Left cardiac atrium (tissue), 4 donors: ENCODE data around the gene CCDC8. TPM values are rescaled to one million over a fixed set of nuclear protein-coding genes. Genes with fewer than 3 reads are reported as not detected.
"Not testable (repeated sequence)": the region's sequence is repeated elsewhere in the genome, so short reads cannot be mapped to it uniquely, and the experiment has no call there.

Experiments used
- ATAC-seq, 2 donors: fragments of 200-7000 bp; cut with Tn5 transposase; one replicate each; pipeline ENCODE4 v1.9.1; 2020; ENCODE audit warnings: mild to moderate bottlenecking in 2 of 2, moderate library complexity in 2 of 2
- DNase-seq: peaks from one replicate; pipeline ENCODE4 v3.0.0-alpha.2; 2020
- intact Hi-C, 2 donors: fragments of 100-400 bp; cut with DNase I; formaldehyde crosslinking; loops; one replicate each; pipeline versions ENCODE4 v1.14.1 to v1.15.1; 2022 to 2023
- long read RNA-seq: library from polyadenylated mRNA; unstranded; transcript quantifications from one replicate; pipeline ENCODE4 v2.0.0, GENCODE V29; 2021
- total RNA-seq, 2 donors: library from RNA; stranded (reverse); fragmentation: NEBNext Ultra II Directional; extraction: Animal tissue kit (Norgen Biotek cat#: 25700); gene quantifications; one replicate each; pipeline ENCODE4 v1.2.1, GENCODE V29; 2021
- donor health status: DM: no; HTN: yes; CAD: no.
- donor health status: DM: no; HTN: yes; CAD: no; lungs with severe emphysema.
- donor health status: DM: yes; HTN: yes; CAD: no.
- donor health status: Dilated cardiomyopathy.

The CCDC8 gene
- total RNA-seq: 10 to 100 TPM; 29.6 to 38.4 TPM
- long read RNA-seq, transcript CCDC8-201 (1 exons, 3,186 nt): major isoform, 106 of 108 reads
- long read RNA-seq, partial matches to known transcripts: 0 of 108 reads
- long read RNA-seq, other reads (novel, unspliced or antisense): 2 of 108 reads

- peak; percentile 91 to 94 for ATAC-seq
- intact Hi-C loops: no loop called here
- peak; percentile 87 for DNase-seq
Measured at GRCh38 chr19:46413262-46414031, at the start of gene CCDC8. TSS of gene CCDC8 (minus strand) at chr19:46413564. CDS start at chr19:46412810, 754 bp downstream.

GRCh38 chr19:46461537-46461936 is 48.2 kb upstream of the CCDC8 start:
- DNase-seq: no peak
- intact Hi-C loops: no loop called here
- ATAC-seq: no peak

- no peak for DNase-seq
- no peak for ATAC-seq
- intact Hi-C loops: no loop called here
Measured at GRCh38 chr19:46460981-46461380, 47.6 kb upstream of the CCDC8 start.

- intact Hi-C loops: no loop called here
- DNase-seq (no peak), ATAC-seq (no peak)
Measured at GRCh38 chr19:46460055-46460454, 46.7 kb upstream of the CCDC8 start.

GRCh38 chr19:46456930-46457329 is 43.6 kb upstream of the CCDC8 start:
- DNase-seq: no peak
- intact Hi-C loops: no loop called here

GRCh38 chr19:46454244-46454643 is 40.9 kb upstream of the CCDC8 start:
- DNase-seq (no peak), ATAC-seq (no peak)
- intact Hi-C loops: no loop called here

More at GRCh38 chr19:46456930-46457329, 43.6 kb upstream of the CCDC8 start:
- ATAC-seq: no peak

GRCh38 chr19:46453661-46454060 is 40.3 kb upstream of the CCDC8 start:
- intact Hi-C loops: no loop called here
- no peak for DNase-seq
- no peak for ATAC-seq

GRCh38 chr19:46452186-46452585 is 38.8 kb upstream of the CCDC8 start:
- ATAC-seq (no peak), DNase-seq (no peak)
- intact Hi-C loops: no loop called here

GRCh38 chr19:46451352-46451751 is 38.0 kb upstream of the CCDC8 start:
- ATAC-seq: peak; percentile 50 to 69
- DNase-seq: no peak
- intact Hi-C loops: no loop called here

GRCh38 chr19:46450737-46451136 is 37.4 kb upstream of the CCDC8 start:
- ATAC-seq: no peak
- DNase-seq: no peak
- intact Hi-C loops: no loop called here

GRCh38 chr19:46449228-46449627 is 35.9 kb upstream of the CCDC8 start:
- ATAC-seq: peak in 1 of 2 donors; percentile 14
- DNase-seq: no peak
- intact Hi-C loops: no loop called here

GRCh38 chr19:46448601-46449000 is 35.2 kb upstream of the CCDC8 start:
- DNase-seq (no peak), ATAC-seq (no peak)
- intact Hi-C loops: no loop called here

- intact Hi-C loops: no loop called here
- DNase-seq (no peak), ATAC-seq (peak; percentile 65 to 72)
Measured at GRCh38 chr19:46447824-46448223, 34.5 kb upstream of the CCDC8 start.

- intact Hi-C loops: no loop called here
- DNase-seq: no peak
- no peak for ATAC-seq
Measured at GRCh38 chr19:46447006-46447405, 33.6 kb upstream of the CCDC8 start.

- ATAC-seq (no peak), DNase-seq (no peak)
- intact Hi-C loops: no loop called here
Measured at GRCh38 chr19:46446021-46446420, 32.7 kb upstream of the CCDC8 start.

- peak; percentile 39 to 79 for ATAC-seq
- intact Hi-C loops: no loop called here
Measured at GRCh38 chr19:46442808-46443450, 29.6 kb upstream of the CCDC8 start.

GRCh38 chr19:46441866-46442265 is 28.5 kb upstream of the CCDC8 start:
- ATAC-seq: peak; percentile 42 to 50
- intact Hi-C loops: no loop called here
- no peak for DNase-seq

More at GRCh38 chr19:46442808-46443450, 29.6 kb upstream of the CCDC8 start:
- peak; percentile 32 for DNase-seq

- ATAC-seq, intact Hi-C loops, DNase-seq: not testable (repeated sequence)
Measured at GRCh38 chr19:46435689-46436088, 22.3 kb upstream of the CCDC8 start.

- ATAC-seq: no peak
- no peak for DNase-seq
- intact Hi-C loops: no loop called here
Measured at GRCh38 chr19:46435009-46435408, 21.6 kb upstream of the CCDC8 start.

- DNase-seq, ATAC-seq, intact Hi-C loops: not testable (repeated sequence)
Measured at GRCh38 chr19:46433470-46433869, 20.1 kb upstream of the CCDC8 start.
